ENCODE results near the gene ATP6AP2. TPM values are rescaled to one million over a fixed set of nuclear protein-coding genes. Genes with fewer than 3 reads are reported as not detected.
"Not testable (repeated sequence)": the region's sequence is repeated elsewhere in the genome, so short reads cannot be mapped to it uniquely, and the experiment has no call there.

ATP6AP2 gene
- total RNA-seq, 2 experiments from 2014 or later: 28.2 to 34.9 TPM

DNA sequence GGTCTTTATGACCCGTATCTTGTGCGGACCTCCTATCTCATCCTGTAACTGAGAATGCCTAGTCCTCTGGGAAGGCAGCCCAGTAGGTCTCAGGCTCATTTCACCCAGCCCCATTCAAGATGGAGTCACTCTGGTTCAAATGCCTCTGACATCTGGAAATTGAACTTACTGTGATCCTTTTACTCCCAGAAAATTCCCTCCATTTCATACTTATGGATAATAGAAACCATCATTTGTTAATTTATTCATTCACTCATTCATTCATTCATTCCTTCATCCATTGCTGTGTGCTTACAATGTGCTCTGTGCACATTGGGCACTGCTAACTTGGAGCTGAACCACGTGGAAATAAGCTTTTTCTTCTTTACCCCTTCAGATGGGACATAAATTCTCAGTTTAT lies 9.2 kb upstream of the ATP6AP2 start:
- no peak for DNase-seq (ENCODE audit: low spot score)
- no peaks in the 10 kb centered on the region for H3K79me2 ChIP-seq (ENCODE audit: insufficient read depth, low read depth, low read length)
- ChIA-PET POLR2A (no interaction called here), CTCF (ENCODE audit: unreplicated experiment) (no interaction called here)
- H3K9me2 ChIP-seq (ENCODE audit: insufficient read depth, low read length): no peaks in the 10 kb centered on the region
- no peak overlapping the region for H3K27ac ChIP-seq (ENCODE audit: low read depth, low read length, poor library complexity, severe bottlenecking)
- no peak overlapping the region for H2AFZ ChIP-seq (ENCODE audit: low read length)
- H3K4me1 ChIP-seq (ENCODE audit: insufficient read depth, low read length, poor library complexity, severe bottlenecking): no peaks in the 10 kb centered on the region
- no peak overlapping the region for H3K4me2 ChIP-seq (ENCODE audit: low read length)
- TF ChIP-seq, protein P1, sequence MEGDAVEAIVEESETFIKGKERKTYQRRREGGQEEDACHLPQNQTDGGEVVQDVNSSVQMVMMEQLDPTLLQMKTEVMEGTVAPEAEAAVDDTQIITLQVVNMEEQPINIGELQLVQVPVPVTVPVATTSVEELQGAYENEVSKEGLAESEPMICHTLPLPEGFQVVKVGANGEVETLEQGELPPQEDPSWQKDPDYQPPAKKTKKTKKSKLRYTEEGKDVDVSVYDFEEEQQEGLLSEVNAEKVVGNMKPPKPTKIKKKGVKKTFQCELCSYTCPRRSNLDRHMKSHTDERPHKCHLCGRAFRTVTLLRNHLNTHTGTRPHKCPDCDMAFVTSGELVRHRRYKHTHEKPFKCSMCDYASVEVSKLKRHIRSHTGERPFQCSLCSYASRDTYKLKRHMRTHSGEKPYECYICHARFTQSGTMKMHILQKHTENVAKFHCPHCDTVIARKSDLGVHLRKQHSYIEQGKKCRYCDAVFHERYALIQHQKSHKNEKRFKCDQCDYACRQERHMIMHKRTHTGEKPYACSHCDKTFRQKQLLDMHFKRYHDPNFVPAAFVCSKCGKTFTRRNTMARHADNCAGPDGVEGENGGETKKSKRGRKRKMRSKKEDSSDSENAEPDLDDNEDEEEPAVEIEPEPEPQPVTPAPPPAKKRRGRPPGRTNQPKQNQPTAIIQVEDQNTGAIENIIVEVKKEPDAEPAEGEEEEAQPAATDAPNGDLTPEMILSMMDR (conservative IDR thresholded peaks at IDR 0.05; ENCODE audit: low read length): no peak
- TF ChIP-seq EZH2phosphoT487 (IDR thresholded peaks at IDR 0.05; ENCODE audit: borderline replicate concordance, low read depth, low read length): no peak
- intact Hi-C loops (cut with micrococcal nuclease; ENCODE audit: unreplicated experiment): no loop called here
- no peaks in the 10 kb centered on the region for H3K36me3 ChIP-seq (ENCODE audit: insufficient read depth, low read length)
- H3K9me3 ChIP-seq (ENCODE audit: low read length): no peaks in the 10 kb centered on the region
- no peaks in the 10 kb centered on the region for H4K20me1 ChIP-seq (ENCODE audit: insufficient read depth, low read length)
- no peak overlapping the region for H3K4me3 ChIP-seq (ENCODE audit: low read depth, low read length, poor library complexity, severe bottlenecking)
- no TSS peak for BruUV-seq (replicated peaks)

DNA sequence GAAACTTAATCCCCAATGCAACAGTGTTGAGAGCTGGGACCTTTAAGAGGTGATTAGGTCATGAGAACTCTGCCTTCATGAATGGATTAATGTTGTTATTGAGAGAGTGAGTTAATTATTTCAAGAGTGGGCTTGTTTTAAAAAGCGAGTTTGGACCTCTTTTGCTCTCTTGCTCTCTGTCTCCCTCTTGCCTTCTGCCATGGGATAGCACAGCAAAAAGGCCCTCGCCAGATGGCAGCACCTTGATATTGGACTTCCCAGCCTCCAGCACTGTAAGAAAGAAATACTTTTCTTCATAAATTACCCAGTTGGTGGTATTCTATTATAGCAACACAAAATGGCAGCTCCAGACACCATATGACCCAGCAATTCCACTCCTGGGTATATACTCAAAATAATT lies 7.0 kb upstream of the ATP6AP2 start:
- DNase-seq (ENCODE audit: low spot score): peak; percentile 45

DNA sequence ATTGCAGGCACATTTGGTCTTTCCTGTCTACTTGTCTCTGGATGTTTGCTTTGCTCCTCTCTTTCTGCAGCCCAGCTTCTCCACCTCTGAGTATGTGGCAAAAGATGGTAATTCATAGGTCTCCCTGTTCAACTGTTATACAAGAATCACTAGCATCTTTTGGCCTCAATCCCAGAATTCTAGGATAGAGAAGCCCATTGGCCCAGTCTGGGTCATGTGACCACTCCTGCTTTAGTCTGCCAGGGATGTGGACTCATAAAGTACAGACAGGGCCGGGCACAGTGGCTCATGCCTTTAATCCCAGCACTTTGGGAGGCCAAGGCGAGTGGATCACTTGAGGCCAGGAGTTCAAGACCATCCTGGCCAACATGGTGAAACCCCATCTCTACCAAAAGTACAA lies 5.4 kb upstream of the ATP6AP2 start:
- POLR2A ChIA-PET: interaction anchor here (0.7 kb wide), 1 partner anchor 149 kb away, joined by 6 read pairs; no protein-coding TSS in a partner anchor
- CTCF ChIA-PET (ENCODE audit: unreplicated experiment); H3K4me3 ChIP-seq (ENCODE audit: low read depth, low read length, poor library complexity, severe bottlenecking); BruUV-seq (replicated peaks); H3K4me2 ChIP-seq (ENCODE audit: low read length); H3K27ac ChIP-seq (ENCODE audit: low read depth, low read length, poor library complexity, severe bottlenecking); DNase-seq (ENCODE audit: low spot score); H3K36me3 ChIP-seq (ENCODE audit: insufficient read depth, low read length); H2AFZ ChIP-seq (ENCODE audit: low read length); H4K20me1 ChIP-seq (ENCODE audit: insufficient read depth, low read length); H3K9me3 ChIP-seq (ENCODE audit: low read length); H3K79me2 ChIP-seq (ENCODE audit: insufficient read depth, low read depth, low read length); H3K4me1 ChIP-seq (ENCODE audit: insufficient read depth, low read length, poor library complexity, severe bottlenecking); H3K9me2 ChIP-seq (ENCODE audit: insufficient read depth, low read length): not testable (repeated sequence)
- intact Hi-C loops (cut with micrococcal nuclease; ENCODE audit: unreplicated experiment): loop anchor here (2.0 kb wide), 1 partner anchor 69 kb away; no protein-coding TSS in a partner anchor

More for the DNA sequence above, 7.0 kb upstream of the ATP6AP2 start:
- Histone ChIP-seq H3K36me3 (ENCODE audit: insufficient read depth, low read length) (no peaks in the 10 kb centered on the region), H3K4me3 (ENCODE audit: low read depth, low read length, poor library complexity, severe bottlenecking) (no peak overlapping the region), H3K4me2 (ENCODE audit: low read length) (no peak overlapping the region), H3K79me2 (ENCODE audit: insufficient read depth, low read depth, low read length) (no peaks in the 10 kb centered on the region), H3K4me1 (ENCODE audit: insufficient read depth, low read length, poor library complexity, severe bottlenecking) (no peaks in the 10 kb centered on the region), H3K27ac (ENCODE audit: low read depth, low read length, poor library complexity, severe bottlenecking) (no peak overlapping the region), H3K9me2 (ENCODE audit: insufficient read depth, low read length) (no peaks in the 10 kb centered on the region), H3K9me3 (ENCODE audit: low read length) (no peaks in the 10 kb centered on the region), H4K20me1 (ENCODE audit: insufficient read depth, low read length) (no peaks in the 10 kb centered on the region), H2AFZ (ENCODE audit: low read length) (no peak overlapping the region)
- intact Hi-C loops (cut with micrococcal nuclease; ENCODE audit: unreplicated experiment): loop anchor here (2.0 kb wide), 1 partner anchor 71 kb away; no protein-coding TSS in a partner anchor
- ChIA-PET CTCF (ENCODE audit: unreplicated experiment) (no interaction called here), POLR2A (interaction anchor here (0.8 kb wide), 1 partner anchor 165 kb away, joined by 4 read pairs; no protein-coding TSS in a partner anchor)
- no peak for TF ChIP-seq EZH2phosphoT487 (IDR thresholded peaks at IDR 0.05; ENCODE audit: borderline replicate concordance, low read depth, low read length)
- TF ChIP-seq, protein P1 (conservative IDR thresholded peaks at IDR 0.05; ENCODE audit: low read length): peak; percentile 82
- no TSS peak for BruUV-seq (replicated peaks)
